Lung microvascular endothelial cell (primary cell): ENCODE data around the gene CEBPE. TPM values are rescaled to one million over a fixed set of nuclear protein-coding genes. Genes with fewer than 3 reads are reported as not detected.

Source experiments
- DNase-seq, 2 donors: peaks; one replicate each; pipeline versions ENCODE4 v3.0.0 to v3.0.0-alpha.2; 2010; ENCODE audit warnings: low read depth in 2 of 2
- total RNA-seq: library from RNA; depleted of rRNA; stranded (reverse); fragments of >200 nt; gene quantifications from 2 replicates; pipeline ENCODE4 v1.2.1, GENCODE V29; 2014

The CEBPE gene
- total RNA-seq, 1 donor from 2014 or later, result not detected

- DNase-seq, result no peak
These were observed 15.5 kb downstream of the CEBPE start for GRCh38 chr14:23103581-23103980.

- no peak for DNase-seq
These were observed 16.3 kb downstream of the CEBPE start for GRCh38 chr14:23102801-23103200.

- no peak for DNase-seq
These were observed 16.9 kb downstream of the CEBPE start for GRCh38 chr14:23101986-23102625.

- no peak for DNase-seq
These were observed 17.7 kb downstream of the CEBPE start for GRCh38 chr14:23101213-23101970.

- DNase-seq, result no peak
These were observed 19.7 kb downstream of the CEBPE start for GRCh38 chr14:23099212-23099861.

- DNase-seq, result no peak
These were observed 21.3 kb downstream of the CEBPE start for GRCh38 chr14:23097786-23098185.

GRCh38 chr14:23095196-23096108 lies 23.6 kb downstream of the CEBPE start, which contains the start of gene C14orf119:
TSS of gene C14orf119 (plus strand) at chr14:23095505. CDS start at chr14:23097659, 2,154 bp downstream.
- peak; percentile 99 for DNase-seq

GRCh38 chr14:23094666-23095195 lies 24.3 kb downstream of the CEBPE start, which contains the start of gene ACIN1:
TSS of gene ACIN1 (minus strand) at chr14:23095136. CDS start at chr14:23095112, 24 bp downstream.
- DNase-seq, result peak; percentile 87 to 93

- DNase-seq, result peak in 1 of 2 donors; percentile 11
These were observed 24.9 kb downstream of the CEBPE start for GRCh38 chr14:23093991-23094665.

- no peak for DNase-seq
These were observed 25.5 kb downstream of the CEBPE start for GRCh38 chr14:23093526-23093925.

GRCh38 chr14:23093104-23093503 lies 26.0 kb downstream of the CEBPE start:
- no peak for DNase-seq

GRCh38 chr14:23091294-23092225 lies 27.5 kb downstream of the CEBPE start:
- no peak for DNase-seq

GRCh38 chr14:23090254-23090636 lies 28.8 kb downstream of the CEBPE start:
- peak in 1 of 2 donors; percentile 38 for DNase-seq

- DNase-seq, result no peak
These were observed 29.4 kb downstream of the CEBPE start for GRCh38 chr14:23089498-23090253.

- DNase-seq, result no peak
These were observed 32.5 kb downstream of the CEBPE start for GRCh38 chr14:23086565-23086964.

- DNase-seq, result no peak
These were observed 33.6 kb downstream of the CEBPE start for GRCh38 chr14:23085458-23085857.

GRCh38 chr14:23080474-23080873 lies 38.6 kb downstream of the CEBPE start:
- DNase-seq, result no peak

GRCh38 chr14:23079716-23080115 lies 39.3 kb downstream of the CEBPE start:
- DNase-seq, result no peak
